ENCODE measurements around the gene SLC22A12.

The SLC22A12 gene

GRCh38 chr11:64566915-64567891 lies 23.8 kb upstream of the SLC22A12 start:
- Histone ChIP-seq H3K4me3 (peak overlapping the region in 1 of 10 experiments; percentile 6; a peak in 1 of 20 replicates), H3K4me1 (peaks cover 15 to 41% (median 31%) of the 10 kb centered on the region in 10 experiments; a peak in 19 of 20 replicates), H4K20me1 (no peaks in the 10 kb centered on the region), H3K27ac (peak overlapping the region in 9 of 11 experiments; percentile 16 to 57 (median 49); a peak in 13 of 22 replicates), H3K9me3 (replicated peaks in 1 of 11) (no peaks in the 10 kb centered on the region), H3K27me3 (no peaks in the 10 kb centered on the region), H3K4me2 (peak overlapping the region; percentile 62 to 94 (median 76)), H3K9ac (peak overlapping the region in 9 of 11 experiments; percentile 18 to 66 (median 56); a peak in 16 of 22 replicates), H3K36me3 (no peaks in the 10 kb centered on the region)
- no peak for TF ChIP-seq Cebpa-rat (IDR thresholded peaks at IDR 0.05)

GRCh38 chr11:64568041-64568571 lies 22.9 kb upstream of the SLC22A12 start:
- Histone ChIP-seq H3K27me3 (no peaks in the 10 kb centered on the region), H3K27ac (no peak overlapping the region), H3K9ac (no peak overlapping the region), H3K4me2 (no peak overlapping the region), H3K4me1 (peaks cover 15 to 41% (median 31%) of the 10 kb centered on the region in 10 experiments; a peak in 19 of 20 replicates), H3K9me3 (replicated peaks in 1 of 11) (no peaks in the 10 kb centered on the region), H4K20me1 (no peaks in the 10 kb centered on the region), H3K36me3 (no peaks in the 10 kb centered on the region), H3K4me3 (no peak overlapping the region)
- no peak for TF ChIP-seq Cebpa-rat (IDR thresholded peaks at IDR 0.05)

DNA sequence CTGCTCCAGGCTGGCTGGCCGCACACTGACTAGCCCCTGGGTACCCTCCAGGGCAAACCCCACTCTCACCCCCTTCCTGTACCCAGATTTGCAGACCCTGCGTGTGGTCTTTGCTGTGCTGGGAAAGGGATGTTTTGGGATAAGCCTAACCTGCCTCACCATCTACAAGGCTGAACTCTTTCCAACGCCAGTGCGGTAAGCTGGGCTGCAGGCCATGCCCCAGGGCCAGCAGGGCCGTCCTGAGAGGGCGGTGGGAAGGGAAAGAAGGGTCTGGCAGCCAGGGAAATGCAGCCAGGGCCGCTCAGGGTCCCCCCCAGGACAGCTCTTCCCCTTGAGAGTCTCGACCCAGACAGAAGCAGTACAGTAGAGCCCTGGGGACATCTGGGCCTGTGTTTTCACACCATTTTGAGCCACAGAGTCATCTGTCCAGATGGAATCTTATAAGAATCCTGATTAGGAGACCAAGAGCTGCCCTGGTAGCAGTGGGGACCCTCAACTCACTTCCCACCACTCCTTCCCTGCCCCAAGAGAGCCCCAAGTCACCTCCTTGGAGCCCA lies 22.4 kb upstream of the SLC22A12 start:
- Histone ChIP-seq H3K36me3 (no peaks in the 10 kb centered on the region), H3K27ac (no peak overlapping the region), H4K20me1 (no peaks in the 10 kb centered on the region), H3K4me1 (peaks cover 15 to 41% (median 31%) of the 10 kb centered on the region in 10 experiments; a peak in 19 of 20 replicates), H3K4me2 (no peak overlapping the region), H3K4me3 (no peak overlapping the region), H3K27me3 (no peaks in the 10 kb centered on the region), H3K9me3 (replicated peaks in 1 of 11) (no peaks in the 10 kb centered on the region), H3K9ac (no peak overlapping the region)
- TF ChIP-seq Cebpa-rat (IDR thresholded peaks at IDR 0.05): no peak

DNA sequence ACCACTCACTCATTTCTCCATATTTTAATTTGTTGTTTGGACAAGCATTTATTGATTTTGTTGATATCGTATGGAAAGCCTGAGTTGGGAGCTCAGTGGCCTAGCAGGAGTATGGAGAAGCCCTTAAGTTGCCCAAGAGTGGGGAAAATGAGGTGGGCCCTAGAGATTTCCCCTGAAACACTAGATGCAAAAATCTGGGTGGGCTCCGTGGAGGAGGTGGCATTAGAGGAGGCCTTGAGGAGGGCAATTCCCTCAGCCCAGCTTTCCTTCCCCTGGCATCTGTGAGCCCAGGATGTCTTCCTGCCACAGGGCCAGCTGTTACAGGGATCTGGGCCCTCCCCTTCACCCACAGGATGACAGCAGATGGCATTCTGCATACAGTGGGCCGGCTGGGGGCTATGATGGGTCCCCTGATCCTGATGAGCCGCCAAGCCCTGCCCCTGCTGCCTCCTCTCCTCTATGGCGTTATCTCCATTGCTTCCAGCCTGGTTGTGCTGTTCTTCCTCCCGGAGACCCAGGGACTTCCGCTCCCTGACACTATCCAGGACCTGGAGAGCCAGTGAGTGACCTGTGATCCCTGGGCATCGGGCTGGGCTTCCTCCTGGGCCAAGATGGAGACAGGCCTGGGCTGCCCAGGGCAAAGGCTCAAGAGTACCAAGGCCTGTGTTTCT lies 21.6 kb upstream of the SLC22A12 start:
- Histone ChIP-seq H3K27ac (no peak overlapping the region), H3K4me1 (peaks cover 15 to 35% (median 31%) of the 10 kb centered on the region in 10 experiments; a peak in 19 of 20 replicates), H3K9me3 (replicated peaks in 1 of 11) (no peaks in the 10 kb centered on the region), H3K4me3 (no peak overlapping the region), H3K4me2 (no peak overlapping the region), H4K20me1 (no peaks in the 10 kb centered on the region), H3K27me3 (no peaks in the 10 kb centered on the region), H3K36me3 (no peaks in the 10 kb centered on the region), H3K9ac (no peak overlapping the region)
- no peak for TF ChIP-seq Cebpa-rat (IDR thresholded peaks at IDR 0.05)

- Histone ChIP-seq H3K4me3 (no peak overlapping the region), H3K27me3 (no peaks in the 10 kb centered on the region), H4K20me1 (no peaks in the 10 kb centered on the region), H3K36me3 (no peaks in the 10 kb centered on the region), H3K4me2 (no peak overlapping the region), H3K9me3 (replicated peaks in 1 of 11) (no peaks in the 10 kb centered on the region), H3K4me1 (peaks cover 15 to 26% (median 23%) of the 10 kb centered on the region in 10 experiments; a peak in 19 of 20 replicates), H3K27ac (no peak overlapping the region), H3K9ac (no peak overlapping the region)
- no peak for TF ChIP-seq Cebpa-rat (IDR thresholded peaks at IDR 0.05)
Observed at GRCh38 chr11:64570341-64570740, 20.7 kb upstream of the SLC22A12 start.

- no peaks in the 10 kb centered on the region for H3K36me3 ChIP-seq
- H4K20me1 ChIP-seq: no peaks in the 10 kb centered on the region
- H3K27me3 ChIP-seq: no peaks in the 10 kb centered on the region
- no peak overlapping the region for H3K9ac ChIP-seq
- no peaks in the 10 kb centered on the region for H3K9me3 ChIP-seq (replicated peaks in 1 of 11)
- no peak overlapping the region for H3K27ac ChIP-seq
- TF ChIP-seq Cebpa-rat (IDR thresholded peaks at IDR 0.05): no peak
- peaks cover 12 to 19% (median 16%) of the 10 kb centered on the region in 10 experiments; a peak in 19 of 20 replicates for H3K4me1 ChIP-seq
- no peak overlapping the region for H3K4me3 ChIP-seq
- no peak overlapping the region for H3K4me2 ChIP-seq
Observed at GRCh38 chr11:64571050-64571409, 20.0 kb upstream of the SLC22A12 start.

DNA sequence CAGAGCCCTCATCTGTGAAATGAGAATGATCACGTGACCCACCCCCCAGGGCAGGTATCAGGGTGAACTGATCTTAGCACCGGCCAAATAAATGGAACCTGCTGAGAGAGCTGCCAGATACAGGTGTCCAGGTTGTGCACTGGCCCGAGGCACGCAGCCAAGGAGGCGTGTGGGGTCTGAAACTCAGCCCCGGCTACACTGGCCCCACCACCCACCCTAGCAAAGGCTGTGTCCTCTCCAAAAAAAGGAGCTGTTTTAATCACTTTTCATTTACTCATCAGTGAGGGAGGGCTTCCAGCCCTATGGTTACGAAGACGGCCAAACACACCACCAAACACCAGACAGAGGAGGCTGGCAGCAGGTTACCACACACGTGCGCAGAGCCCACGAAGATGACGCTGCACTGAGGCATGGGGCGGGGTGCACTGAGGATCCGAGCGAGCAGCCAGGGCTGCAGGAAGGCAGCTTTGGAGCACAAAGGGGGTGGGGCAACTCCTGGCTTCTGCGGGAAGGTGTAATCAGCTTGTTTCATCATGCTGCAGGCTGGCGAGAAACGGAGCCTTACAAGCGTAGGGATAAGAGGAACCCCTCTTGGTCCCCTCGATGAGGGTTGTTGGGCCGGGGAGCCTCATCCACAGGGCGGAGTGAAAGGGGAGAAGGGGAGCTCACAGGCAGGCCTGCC lies 19.5 kb upstream of the SLC22A12 start:
- H3K4me1 ChIP-seq: peaks cover 7 to 14% (median 11%) of the 10 kb centered on the region in 10 experiments; a peak in 19 of 20 replicates
- H3K9me3 ChIP-seq (replicated peaks in 1 of 11): no peaks in the 10 kb centered on the region
- H3K9ac ChIP-seq: no peak overlapping the region
- H3K27ac ChIP-seq: no peak overlapping the region
- no peak for TF ChIP-seq Cebpa-rat (IDR thresholded peaks at IDR 0.05)
- H3K36me3 ChIP-seq: no peaks in the 10 kb centered on the region
- no peak overlapping the region for H3K4me3 ChIP-seq
- H4K20me1 ChIP-seq: no peaks in the 10 kb centered on the region
- no peak overlapping the region for H3K4me2 ChIP-seq
- H3K27me3 ChIP-seq: no peaks in the 10 kb centered on the region

DNA sequence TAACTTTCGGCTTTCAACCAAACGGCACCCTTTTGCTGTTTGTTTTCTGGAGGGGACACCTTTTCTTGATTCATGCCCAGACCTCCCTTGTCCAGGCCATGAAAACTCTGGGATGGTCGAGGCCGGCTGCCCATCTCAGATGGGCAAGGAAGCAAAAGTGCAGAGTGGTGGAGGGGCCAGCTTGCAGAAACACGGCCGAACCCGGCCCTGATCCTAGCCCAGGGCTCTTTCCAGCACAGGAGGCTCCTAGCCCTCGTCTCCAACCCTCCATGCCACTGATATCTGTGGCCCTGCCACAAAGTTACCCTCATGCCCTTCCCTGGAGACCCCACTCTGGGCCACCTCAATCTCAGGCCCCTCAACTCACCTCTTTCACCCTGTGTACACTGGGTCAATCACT lies 18.9 kb upstream of the SLC22A12 start:
- Histone ChIP-seq H3K9ac (no peak overlapping the region), H3K4me2 (no peak overlapping the region)

More for the DNA sequence above, 18.9 kb upstream of the SLC22A12 start:
- Histone ChIP-seq H3K27ac (no peak overlapping the region), H3K27me3 (no peaks in the 10 kb centered on the region), H3K4me1 (peaks cover under 1 to 8% (median 5%) of the 10 kb centered on the region in 10 experiments; a peak in 19 of 20 replicates), H3K9me3 (replicated peaks in 1 of 11) (no peaks in the 10 kb centered on the region), H3K36me3 (no peaks in the 10 kb centered on the region), H4K20me1 (no peaks in the 10 kb centered on the region), H3K4me3 (no peak overlapping the region)
- TF ChIP-seq Cebpa-rat (IDR thresholded peaks at IDR 0.05): no peak
